ENCODE results near the gene TMPRSS3. TPM values are rescaled to one million over a fixed set of nuclear protein-coding genes. Genes with fewer than 3 reads are reported as not detected.

TMPRSS3 gene
- total RNA-seq, 1 donor from 2014 or later = not detected

DNA sequence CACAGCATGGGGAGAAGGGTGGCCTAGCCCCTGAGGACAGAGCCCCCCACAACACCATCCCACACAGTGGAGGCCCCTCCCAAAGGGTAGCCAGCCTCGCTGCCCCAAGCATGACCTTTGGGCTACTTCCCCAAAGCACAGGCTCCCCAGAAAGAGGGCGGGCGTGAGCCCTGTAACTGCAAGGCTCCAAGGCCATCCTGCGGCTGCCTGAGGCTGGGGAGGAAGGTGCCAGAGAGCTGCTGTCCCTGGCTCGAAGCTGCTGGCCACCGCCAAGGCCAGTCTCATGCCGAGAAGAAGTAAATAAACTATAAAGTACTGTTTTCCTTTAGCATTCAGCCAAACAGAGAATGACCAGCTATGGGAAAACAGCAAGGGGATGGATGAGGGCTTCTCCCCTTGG lies 35.3 kb upstream of the TMPRSS3 start:
- H3K27ac Mint-ChIP-seq = no peak overlapping the region
- Histone ChIP-seq H3K4me2 (no peak overlapping the region), H3K9ac (no peak overlapping the region), H3F3A (ENCODE audit: low read depth) (no peaks in the 10 kb centered on the region), H4K20me1 (ENCODE audit: low read depth) (no peaks in the 10 kb centered on the region), H2AFZ (replicated peaks) (no peak overlapping the region), H3K27ac (no peak overlapping the region), H3K4me3 (no peak overlapping the region), H3K27me3 (no peaks in the 10 kb centered on the region), H3K9me3 (ENCODE audit: low read depth) (no peaks in the 10 kb centered on the region), H3K4me1 (no peaks in the 10 kb centered on the region), H3K79me2 (ENCODE audit: low read depth) (no peaks in the 10 kb centered on the region), H3K36me3 (no peaks in the 10 kb centered on the region)
- no peaks in the 10 kb centered on the region for H3K36me3 Mint-ChIP-seq
- peaks cover 12% of the 10 kb centered on the region for H3K9me3 Mint-ChIP-seq
- no peaks in the 10 kb centered on the region for H3K4me1 Mint-ChIP-seq
- TF ChIP-seq EZH2phosphoT487 (IDR thresholded peaks at IDR 0.05) (no peak), EZH2 (IDR thresholded peaks at IDR 0.05) (no peak), CTCF (IDR thresholded peaks at IDR 0.05) (no peak)
- DNase-seq (ENCODE audit: low spot score) = no peak
- H3K27me3 Mint-ChIP-seq (ENCODE audit: insufficient read depth, low read depth) = peaks cover 11% of the 10 kb centered on the region
- H3K4me3 Mint-ChIP-seq = no peak overlapping the region

DNA sequence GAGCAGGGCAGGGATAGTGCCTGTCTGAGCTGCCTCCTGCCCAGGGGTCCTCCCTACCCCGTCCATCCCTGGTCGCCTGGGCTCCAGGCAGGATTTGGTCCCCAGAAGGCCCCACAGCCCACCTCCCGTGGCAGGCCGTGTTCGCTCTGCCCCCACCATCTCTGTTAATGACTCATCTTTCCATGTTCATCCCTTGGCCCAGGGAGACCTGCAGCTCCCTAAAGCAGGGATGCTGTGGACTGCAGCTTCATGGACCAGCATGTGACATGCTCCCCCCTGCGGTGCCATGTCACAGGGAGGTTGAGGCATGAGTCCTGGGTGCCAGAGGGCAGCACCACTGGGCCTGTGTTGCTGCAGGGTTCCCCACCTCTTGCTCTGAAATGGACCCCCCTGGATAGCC lies 34.7 kb upstream of the TMPRSS3 start:
- no peaks in the 10 kb centered on the region for H3K36me3 Mint-ChIP-seq
- no peak overlapping the region for H3K9ac ChIP-seq
- TF ChIP-seq CTCF (IDR thresholded peaks at IDR 0.05) (no peak), EZH2 (IDR thresholded peaks at IDR 0.05) (no peak), EZH2phosphoT487 (IDR thresholded peaks at IDR 0.05) (no peak)
- no peak overlapping the region for H3K27ac Mint-ChIP-seq
- H3K4me3 Mint-ChIP-seq = no peak overlapping the region
- H3K79me2 ChIP-seq (ENCODE audit: low read depth) = no peaks in the 10 kb centered on the region
- H3K9me3 Mint-ChIP-seq = peaks cover 12% of the 10 kb centered on the region
- peaks cover 11% of the 10 kb centered on the region for H3K27me3 Mint-ChIP-seq (ENCODE audit: insufficient read depth, low read depth)
- no peak overlapping the region for H3K4me2 ChIP-seq
- H3K4me1 ChIP-seq = no peaks in the 10 kb centered on the region
- no peak overlapping the region for H2AFZ ChIP-seq (replicated peaks)
- DNase-seq (ENCODE audit: low spot score) = no peak
- no peaks in the 10 kb centered on the region for H3K9me3 ChIP-seq (ENCODE audit: low read depth)
- no peak overlapping the region for H3K27ac ChIP-seq
- no peaks in the 10 kb centered on the region for H3K36me3 ChIP-seq
- no peaks in the 10 kb centered on the region for H3K4me1 Mint-ChIP-seq
- H3K27me3 ChIP-seq = no peaks in the 10 kb centered on the region
- H3F3A ChIP-seq (ENCODE audit: low read depth) = no peaks in the 10 kb centered on the region
- H3K4me3 ChIP-seq = no peak overlapping the region
- no peaks in the 10 kb centered on the region for H4K20me1 ChIP-seq (ENCODE audit: low read depth)

- Mint-ChIP-seq H3K9me3 (peaks cover 12% of the 10 kb centered on the region), H3K4me1 (no peaks in the 10 kb centered on the region), H3K27ac (no peak overlapping the region), H3K4me3 (no peak overlapping the region), H3K36me3 (no peaks in the 10 kb centered on the region), H3K27me3 (ENCODE audit: insufficient read depth, low read depth) (peaks cover 11% of the 10 kb centered on the region)
- Histone ChIP-seq H3K36me3 (no peaks in the 10 kb centered on the region), H2AFZ (replicated peaks) (no peak overlapping the region), H3K27ac (no peak overlapping the region), H4K20me1 (ENCODE audit: low read depth) (no peaks in the 10 kb centered on the region), H3K4me3 (no peak overlapping the region), H3K4me1 (no peaks in the 10 kb centered on the region), H3K79me2 (ENCODE audit: low read depth) (no peaks in the 10 kb centered on the region), H3K27me3 (no peaks in the 10 kb centered on the region), H3K9ac (no peak overlapping the region), H3F3A (ENCODE audit: low read depth) (no peaks in the 10 kb centered on the region), H3K9me3 (ENCODE audit: low read depth) (no peaks in the 10 kb centered on the region), H3K4me2 (no peak overlapping the region)
- peak; percentile 63 for DNase-seq (ENCODE audit: low spot score)
- no peak for TF ChIP-seq EZH2phosphoT487 (IDR thresholded peaks at IDR 0.05)
- TF ChIP-seq CTCF (IDR thresholded peaks at IDR 0.05) = no peak
- TF ChIP-seq EZH2 (IDR thresholded peaks at IDR 0.05) = no peak
Measured at GRCh38 chr21:42429856-42430255, 34.0 kb upstream of the TMPRSS3 start.

Data from neural progenitor cell (in vitro differentiated cells).